LoVo (cell line): ENCODE results near the gene SNX18.
A peak's percentile ranks its signal among the peaks of the same experiment; 100 is the strongest.
"Not testable (repeated sequence)": the region's sequence is repeated elsewhere in the genome, so short reads cannot be mapped to it uniquely, and the experiment has no call there.

Experiments
- DNase-seq: peaks from one replicate; pipeline ENCODE4 v3.0.0-alpha.2; 2016; ENCODE audit warnings: low spot score

Gene SNX18, protein sequence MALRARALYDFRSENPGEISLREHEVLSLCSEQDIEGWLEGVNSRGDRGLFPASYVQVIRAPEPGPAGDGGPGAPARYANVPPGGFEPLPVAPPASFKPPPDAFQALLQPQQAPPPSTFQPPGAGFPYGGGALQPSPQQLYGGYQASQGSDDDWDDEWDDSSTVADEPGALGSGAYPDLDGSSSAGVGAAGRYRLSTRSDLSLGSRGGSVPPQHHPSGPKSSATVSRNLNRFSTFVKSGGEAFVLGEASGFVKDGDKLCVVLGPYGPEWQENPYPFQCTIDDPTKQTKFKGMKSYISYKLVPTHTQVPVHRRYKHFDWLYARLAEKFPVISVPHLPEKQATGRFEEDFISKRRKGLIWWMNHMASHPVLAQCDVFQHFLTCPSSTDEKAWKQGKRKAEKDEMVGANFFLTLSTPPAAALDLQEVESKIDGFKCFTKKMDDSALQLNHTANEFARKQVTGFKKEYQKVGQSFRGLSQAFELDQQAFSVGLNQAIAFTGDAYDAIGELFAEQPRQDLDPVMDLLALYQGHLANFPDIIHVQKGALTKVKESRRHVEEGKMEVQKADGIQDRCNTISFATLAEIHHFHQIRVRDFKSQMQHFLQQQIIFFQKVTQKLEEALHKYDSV

DNA sequence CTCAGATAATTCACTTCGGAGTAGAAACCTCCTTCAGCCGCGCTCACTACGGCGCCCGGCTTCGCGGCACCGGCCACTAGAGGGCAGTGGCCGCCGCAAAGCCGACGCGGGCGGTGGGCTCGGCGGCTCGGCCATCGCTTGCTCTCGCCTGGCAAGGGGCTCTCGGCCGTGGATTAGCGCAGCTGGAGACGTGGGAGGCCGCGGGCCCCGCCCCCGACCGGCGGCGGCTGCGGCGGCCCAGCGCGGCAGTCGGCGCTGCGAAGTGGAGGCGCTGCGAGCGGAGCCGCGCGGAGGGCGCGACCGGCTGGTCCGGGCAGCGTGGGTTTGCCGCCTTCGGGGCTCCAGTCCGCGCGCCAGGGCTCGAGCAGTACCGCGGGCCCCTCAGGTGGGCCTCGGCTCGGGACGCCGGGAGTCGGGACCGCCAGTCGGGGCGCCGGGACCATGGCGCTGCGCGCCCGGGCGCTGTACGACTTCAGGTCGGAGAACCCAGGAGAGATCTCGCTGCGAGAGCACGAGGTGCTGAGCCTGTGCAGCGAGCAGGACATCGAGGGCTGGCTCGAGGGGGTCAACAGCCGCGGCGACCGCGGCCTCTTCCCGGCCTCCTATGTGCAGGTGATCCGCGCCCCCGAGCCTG is at the start of gene SNX18:
SNX18 (plus strand) TSS at position 248 of the 634 bp plus-strand sequence; CDS start at position 442, 194 bp downstream.
- peak; percentile 94 for DNase-seq

DNA sequence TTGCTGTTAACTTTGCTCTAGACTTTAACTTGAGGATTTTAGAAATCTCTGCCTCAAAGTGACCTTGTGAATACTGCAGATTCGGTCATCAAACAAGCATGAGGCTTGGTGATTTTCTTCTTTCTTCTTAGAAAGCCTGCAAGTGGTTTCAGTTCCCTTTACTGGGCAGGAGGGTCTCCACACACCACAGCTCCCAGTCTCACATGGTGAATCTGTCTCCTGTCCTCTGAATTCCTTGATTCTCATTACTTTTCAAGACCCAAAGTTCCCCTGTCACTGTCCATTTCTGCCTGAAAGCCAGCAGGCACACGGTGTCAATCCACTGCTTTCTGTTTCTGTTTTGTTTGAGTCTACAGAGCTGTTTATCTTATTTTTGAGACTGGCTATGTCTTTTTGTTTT is 47.9 kb upstream of the SNX18 start:
- no peak for DNase-seq

DNA sequence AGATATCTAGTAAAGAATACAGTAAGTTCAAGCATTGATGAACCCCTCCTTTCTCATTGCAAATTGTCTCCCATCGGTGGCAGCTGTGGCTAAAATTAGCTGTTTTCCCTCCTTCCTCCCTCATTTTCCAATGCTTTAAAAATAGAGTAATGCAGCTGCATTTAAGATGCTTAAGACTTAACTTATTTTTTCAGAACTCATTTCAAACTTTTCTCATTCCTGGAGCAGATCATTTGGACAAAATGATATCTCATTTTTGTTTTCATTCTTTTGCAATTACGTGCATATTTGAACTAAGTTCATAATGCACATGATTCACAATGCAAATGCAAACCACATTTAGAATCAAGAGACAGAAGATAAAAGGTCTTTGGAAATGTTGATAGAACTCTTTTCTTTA is 47.4 kb upstream of the SNX18 start:
- no peak for DNase-seq

DNA sequence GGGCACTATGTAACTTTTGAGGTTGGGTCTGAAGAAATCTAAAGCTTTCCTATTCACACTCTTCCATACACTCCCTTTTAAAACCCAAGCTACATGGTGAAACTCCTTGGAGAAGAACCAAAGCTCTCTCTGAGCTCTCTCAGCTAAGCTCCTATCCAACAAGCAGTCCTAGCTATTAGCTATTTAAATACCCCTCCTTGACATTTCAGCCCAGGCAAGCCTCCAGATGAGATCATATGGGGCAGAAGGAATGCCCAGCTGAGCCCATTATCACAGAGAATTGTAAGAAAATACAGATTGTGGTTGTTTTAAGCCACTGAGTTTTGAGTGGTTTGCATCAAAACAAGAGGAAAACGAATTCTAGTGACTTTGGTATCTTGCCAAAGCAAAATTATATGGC is 46.9 kb upstream of the SNX18 start:
- DNase-seq: no peak

DNA sequence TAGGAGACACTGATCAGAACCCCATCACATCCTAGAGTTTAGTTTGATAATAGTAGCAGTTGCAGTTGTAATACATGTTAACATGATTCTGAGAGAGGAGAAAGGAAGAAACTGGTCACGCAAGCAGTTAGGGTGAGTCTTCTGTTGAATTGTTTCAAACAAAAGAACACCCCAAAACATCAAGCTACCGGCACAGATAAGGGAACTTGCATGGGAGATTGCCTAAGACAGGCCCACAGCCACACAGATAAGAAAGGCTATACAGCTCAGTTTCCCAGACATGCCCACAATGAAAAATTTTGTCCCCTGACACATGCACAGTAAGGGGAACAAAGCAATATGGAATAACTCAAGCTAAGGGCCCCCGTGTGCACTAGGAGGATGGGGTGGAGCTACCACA is 46.2 kb upstream of the SNX18 start:
- DNase-seq: no peak

DNA sequence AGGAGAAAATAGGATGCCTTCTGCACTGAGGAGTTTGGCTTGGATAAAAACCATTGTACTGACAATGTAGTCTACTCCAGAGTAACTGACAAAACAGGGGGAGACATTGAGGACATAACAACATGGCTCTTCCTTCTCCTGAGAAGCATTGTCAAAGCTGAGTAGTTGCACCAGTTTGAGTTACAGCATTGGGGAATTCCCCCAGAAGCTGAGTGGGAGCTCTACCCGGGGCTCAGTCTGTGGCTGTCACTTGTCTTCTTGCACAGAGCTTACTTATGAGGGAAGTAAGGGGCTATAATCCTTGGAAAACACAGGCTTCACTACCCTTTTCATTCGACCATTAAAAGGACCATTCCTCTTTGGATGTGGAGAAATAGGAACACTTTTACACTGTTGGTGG is 40.9 kb upstream of the SNX18 start:
- no peak for DNase-seq

DNA sequence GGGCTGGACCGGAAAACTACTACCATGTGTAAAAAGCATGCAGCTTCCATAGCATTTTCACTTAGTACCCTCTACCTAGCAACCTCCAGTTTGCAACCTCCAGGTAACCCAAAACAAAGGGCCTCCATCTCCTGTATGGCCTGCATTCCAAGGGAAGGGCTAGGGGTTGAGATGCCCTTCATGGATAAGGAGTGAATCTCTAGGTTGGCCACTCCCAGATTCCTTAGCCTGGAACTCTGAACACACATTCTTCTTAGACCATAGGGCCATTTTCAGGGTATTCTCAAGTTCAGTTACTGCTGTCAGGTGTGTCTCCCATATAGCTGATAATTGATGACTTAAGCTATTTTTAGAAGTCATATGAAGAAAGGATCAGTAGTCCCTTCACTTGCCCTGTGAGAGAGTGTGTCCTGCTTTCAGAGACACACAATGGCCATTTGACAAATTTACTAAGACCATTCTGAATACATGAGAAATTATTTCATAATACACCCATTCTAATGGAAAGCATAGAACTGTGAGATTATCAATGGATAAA is 39.5 kb upstream of the SNX18 start:
- no peak for DNase-seq

DNA sequence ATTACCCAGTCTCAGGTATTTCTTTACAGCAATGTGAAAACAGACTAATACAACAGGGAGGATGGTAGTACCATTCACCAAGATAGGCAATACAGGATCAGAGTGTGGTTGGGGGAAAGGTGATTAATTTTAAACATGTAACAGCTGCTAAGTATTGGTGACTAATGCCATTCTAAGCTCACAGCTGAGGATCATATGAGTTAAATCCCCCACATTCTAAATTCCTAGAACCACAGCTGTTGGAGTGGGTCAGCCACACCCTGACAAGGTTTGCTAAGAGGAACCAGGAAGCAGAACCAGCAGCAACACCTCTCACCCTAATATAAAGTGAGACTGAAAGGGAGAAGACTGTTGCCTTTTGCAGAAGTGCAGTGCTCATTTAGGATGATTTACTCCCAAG is 37.3 kb upstream of the SNX18 start:
- no peak for DNase-seq

DNA sequence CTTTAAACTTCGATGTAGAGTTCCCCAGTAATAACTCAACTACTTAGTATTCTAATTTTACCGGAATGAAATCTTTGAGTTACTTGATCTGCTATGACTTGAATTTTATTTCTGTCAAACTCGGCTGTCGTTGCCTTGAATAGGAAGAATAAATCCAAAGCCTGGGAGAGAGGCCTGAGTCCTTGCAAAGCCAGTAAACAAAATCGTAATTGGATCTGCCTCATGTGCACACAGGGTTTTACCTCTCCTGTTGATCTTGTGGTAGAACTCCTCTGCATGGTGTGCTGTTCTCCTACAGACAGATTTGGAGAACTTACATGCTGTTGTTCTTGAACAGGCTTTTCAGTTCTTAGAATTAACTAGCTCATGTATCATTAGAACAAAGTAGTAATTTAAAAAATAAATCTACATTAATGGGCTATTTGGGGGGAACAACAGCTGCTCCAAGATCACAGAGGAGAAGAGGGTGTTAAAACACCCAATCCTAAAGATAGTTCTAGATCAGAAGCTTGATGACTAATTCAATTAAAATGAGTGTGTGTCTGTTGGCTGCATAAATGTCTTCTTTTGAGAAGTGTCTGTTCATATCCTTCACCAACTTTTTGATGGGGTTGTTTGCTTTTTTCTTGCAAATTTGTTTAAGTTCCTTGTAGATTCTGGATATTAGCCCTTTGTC is 33.2 kb upstream of the SNX18 start:
- no peak for DNase-seq

DNA sequence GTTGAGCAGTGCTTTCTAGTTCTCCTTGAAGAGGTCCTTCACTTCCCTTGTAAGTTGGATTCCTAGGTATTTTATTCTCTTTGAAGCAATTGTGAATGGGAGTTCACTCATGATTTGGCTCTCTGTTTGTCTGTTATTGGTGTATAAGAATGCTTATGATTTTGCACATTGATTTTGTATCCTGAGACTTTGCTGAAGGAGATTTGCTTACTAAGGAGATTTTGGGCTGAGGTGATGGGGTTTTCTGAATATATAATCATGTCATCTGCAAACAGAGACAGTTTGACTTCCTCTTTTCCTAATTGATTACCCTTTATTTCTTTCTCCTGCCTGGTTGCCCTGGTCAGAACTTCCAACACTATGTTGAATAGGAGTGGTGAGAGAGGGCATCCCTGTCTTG is 31.9 kb upstream of the SNX18 start:
- DNase-seq: not testable (repeated sequence)

DNA sequence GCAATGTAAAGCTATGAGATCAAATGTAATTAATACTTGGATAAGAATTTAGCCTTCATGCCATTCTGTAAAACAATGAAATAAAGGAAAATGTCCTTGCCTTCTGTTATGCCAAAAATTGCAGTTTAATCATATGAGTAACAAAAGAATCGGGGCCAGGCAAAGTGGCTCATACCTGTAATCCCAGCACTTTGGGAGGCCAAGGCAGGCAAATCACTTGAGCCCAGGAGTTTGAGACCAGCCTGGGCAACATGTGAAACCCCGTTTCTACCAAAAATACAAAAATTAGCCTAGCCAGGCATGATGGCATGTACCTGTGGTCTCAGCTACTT is 27.9 kb upstream of the SNX18 start:
- not testable (repeated sequence) for DNase-seq

DNA sequence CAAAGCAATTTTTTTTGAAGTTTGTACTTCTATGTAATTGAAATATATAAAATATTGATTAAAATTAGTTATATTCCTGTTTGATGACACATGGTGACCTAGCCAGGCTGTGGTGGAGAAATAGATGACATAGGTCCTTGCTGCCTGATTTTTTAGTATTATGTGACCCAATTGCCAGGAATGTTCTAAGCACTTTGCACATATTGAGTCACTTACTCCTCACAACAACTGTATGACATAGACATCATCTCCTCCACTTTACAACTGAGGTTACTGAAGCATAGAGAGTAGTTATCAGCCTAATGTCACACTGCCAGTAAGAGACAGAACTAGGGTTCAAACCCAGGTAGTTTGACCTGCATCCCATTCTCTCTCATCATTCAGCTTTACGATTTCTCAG is 26.2 kb upstream of the SNX18 start:
- no peak for DNase-seq

DNA sequence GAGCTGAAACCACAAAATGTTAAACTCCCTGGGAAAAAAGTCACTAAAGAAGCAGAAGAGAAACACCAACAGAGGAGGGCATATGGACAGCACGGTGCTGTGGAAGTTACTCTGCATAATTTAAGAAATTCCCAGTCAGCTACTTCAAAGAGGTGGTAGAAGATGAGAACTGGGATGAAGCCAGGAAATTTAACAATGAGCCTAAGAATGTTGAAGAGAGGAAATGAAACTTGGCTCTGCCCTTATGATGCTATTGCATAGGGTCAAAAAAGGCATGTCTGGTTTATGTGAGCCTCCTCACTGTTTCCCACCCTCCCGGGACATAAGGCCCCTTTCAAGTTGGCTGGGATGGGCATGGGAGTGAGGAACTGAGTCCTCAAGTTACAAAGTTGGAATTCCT is 25.4 kb upstream of the SNX18 start:
- no peak for DNase-seq

DNA sequence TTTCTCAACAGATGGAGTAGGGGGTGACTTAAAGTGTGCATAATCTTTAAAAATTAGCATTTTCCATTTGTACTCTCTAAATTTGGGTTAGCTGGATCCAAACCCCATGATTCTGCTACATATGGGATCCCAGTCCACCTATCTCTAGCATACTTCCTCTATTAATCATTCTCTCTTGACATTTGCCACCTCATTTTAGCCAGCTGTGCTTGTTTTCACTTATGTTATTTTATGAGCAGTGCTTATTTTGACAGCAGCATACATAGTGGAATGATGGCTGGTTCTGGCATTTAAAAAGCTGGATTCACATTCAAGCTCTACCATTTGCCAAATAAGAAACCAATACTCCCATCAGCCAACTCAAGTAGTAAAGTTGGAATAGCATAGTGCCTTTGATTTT is 22.5 kb upstream of the SNX18 start:
- no peak for DNase-seq

DNA sequence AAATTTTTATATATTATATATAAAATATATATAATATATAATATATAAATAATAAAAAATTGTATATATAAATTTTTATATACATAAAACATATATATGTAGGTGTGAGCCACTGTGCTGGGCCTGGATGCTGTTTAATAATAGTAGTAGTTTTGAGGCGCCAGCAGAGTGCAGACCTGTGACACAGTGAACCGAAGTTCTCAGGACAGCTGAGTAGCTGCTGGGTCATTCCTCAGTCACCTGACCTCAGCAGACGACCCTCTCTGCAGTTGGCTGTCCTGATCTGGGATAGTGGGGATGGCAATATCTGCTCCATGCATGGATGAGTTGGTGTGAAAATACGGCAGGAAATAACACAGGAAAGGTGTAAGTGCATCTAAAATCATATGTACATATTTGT is 3.3 kb upstream of the SNX18 start:
- DNase-seq: no peak

DNA sequence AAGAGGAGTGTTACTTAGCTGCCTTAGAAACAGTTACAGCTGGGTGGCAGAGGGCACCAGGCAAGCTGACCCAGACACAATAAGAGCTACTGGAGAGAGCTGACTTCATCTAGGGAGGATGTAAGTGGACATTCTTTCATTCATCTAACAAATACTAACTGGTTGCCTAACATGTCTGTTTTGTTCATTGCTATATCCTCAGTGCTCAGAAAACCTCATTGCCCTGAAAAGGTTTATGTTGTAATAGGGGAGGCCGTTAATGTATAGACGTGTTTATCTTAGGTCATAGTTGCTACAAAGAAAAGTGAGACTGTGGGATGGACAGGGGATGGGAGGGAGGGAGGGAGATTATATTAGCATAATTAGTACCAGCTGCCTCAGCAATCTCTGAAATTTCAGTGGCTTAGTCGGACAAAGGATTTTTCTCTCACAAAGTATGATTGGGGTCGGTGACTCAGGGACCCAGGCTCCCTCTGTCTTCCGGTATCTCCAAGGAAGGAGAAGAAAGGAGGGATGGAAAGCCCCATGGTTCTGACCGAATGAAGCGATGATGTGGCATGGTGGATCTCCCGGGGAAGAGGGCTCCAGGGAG is 2.6 kb upstream of the SNX18 start:
- DNase-seq: no peak

DNA sequence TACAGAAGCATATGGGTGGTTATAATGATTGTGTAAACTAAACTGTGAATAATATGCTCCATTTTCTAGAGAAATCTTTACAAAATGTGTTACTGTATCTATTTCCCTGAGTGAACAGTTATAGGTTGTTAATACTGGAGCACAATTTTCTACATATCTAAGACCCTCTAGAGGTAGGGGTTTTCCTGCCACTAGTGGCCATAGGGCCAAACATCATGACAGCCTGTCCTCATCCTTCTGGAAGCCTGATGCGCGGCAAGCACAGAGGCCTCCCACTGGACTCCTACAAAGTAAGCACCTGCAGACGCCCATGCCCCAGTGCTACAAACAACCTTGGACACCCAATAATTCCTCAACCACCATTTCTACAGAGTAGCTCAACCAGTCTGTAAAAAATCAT is 1.9 kb upstream of the SNX18 start:
- no peak for DNase-seq

DNA sequence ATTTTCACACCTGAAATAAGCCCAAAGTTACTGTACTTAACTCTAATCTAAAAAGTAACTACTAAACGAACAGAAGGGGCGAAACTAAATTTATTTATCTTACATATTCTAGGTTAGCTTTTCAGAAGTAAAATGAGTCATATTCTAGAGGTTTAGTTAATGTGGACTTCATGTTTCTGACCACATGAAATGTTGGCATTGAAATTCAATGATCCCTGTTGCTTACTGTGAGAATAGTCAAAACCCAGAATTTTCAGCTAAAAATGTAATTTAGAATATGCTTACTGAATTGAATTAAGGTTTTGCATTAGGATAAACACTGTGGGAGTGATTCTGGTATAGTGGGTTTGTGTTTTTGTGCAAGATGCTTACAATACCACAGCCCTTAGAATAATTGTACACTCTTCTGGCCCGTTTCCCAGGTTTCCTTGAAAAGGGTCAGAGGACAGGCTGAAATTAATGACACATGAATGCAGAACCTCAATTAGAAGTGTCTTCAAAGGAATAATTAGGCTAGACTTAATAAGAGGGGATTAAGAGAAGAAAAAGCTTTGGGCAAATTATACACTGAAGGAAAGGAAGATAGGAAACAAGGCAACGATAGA is 1.4 kb upstream of the SNX18 start:
- DNase-seq: no peak

DNA sequence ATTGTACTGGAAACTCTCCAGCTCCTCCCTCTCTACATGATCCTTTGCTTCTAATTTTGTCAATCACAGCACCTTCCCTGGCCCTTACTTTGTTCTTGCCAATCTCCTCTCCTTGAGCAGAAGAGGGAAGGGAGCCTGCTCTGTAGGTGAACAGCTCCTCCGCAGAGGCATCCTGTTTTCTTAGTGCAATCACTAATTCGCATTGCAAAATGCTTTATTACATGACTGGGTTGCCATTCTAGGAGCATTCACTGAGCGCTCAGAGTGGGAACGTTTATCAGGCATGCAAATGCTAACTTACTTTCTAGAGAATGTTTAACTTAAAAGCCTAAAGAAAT is 416 bp upstream of the SNX18 start:
- no peak for DNase-seq

DNA sequence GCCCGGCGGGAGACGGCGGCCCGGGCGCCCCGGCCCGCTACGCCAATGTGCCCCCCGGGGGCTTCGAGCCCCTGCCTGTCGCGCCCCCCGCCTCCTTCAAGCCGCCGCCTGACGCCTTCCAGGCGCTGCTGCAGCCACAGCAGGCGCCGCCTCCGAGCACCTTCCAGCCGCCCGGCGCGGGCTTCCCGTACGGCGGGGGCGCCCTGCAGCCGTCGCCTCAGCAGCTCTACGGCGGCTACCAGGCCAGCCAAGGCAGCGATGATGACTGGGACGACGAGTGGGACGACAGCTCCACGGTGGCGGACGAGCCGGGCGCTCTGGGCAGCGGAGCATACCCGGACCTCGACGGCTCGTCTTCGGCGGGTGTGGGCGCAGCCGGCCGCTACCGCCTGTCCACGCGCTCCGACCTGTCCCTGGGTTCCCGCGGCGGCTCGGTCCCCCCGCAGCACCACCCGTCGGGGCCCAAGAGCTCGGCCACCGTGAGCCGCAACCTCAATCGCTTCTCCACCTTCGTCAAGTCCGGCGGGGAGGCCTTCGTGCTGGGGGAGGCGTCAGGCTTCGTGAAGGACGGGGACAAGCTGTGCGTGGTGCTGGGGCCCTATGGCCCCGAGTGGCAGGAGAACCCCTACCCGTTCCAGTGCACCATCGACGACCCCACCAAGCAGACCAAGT is 723 bp downstream of the SNX18 start:
- peak; percentile 24 for DNase-seq

DNA sequence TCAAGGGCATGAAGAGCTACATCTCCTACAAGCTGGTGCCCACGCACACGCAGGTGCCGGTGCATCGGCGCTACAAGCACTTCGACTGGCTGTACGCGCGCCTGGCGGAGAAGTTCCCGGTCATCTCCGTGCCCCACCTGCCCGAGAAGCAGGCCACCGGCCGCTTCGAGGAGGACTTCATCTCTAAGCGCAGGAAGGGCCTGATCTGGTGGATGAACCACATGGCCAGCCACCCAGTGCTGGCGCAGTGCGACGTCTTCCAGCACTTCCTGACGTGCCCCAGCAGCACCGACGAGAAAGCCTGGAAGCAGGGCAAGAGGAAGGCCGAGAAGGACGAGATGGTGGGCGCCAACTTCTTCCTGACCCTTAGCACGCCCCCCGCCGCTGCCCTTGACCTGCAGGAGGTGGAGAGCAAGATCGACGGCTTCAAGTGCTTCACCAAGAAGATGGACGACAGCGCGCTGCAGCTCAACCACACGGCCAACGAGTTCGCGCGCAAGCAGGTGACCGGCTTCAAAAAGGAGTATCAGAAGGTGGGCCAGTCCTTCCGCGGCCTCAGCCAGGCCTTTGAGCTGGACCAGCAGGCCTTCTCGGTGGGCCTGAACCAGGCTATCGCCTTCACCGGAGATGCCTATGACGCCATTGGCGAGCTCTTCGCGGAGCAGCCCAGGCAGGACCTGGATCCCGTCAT is 1.4 kb downstream of the SNX18 start:
- no peak for DNase-seq
